ENCODE results near the gene VPS8. TPM values are rescaled to one million over a fixed set of nuclear protein-coding genes. Genes with fewer than 3 reads are reported as not detected.

The VPS8 gene
- total RNA-seq, 1 experiment from 2014 or later = 39.7 TPM

- Histone ChIP-seq H4K20me1 (ENCODE audit: control insufficient read depth, insufficient read depth, insufficient read length) (no peaks in the 10 kb centered on the region), H3K23ac (ENCODE audit: insufficient read length, low read depth, low read length) (no peak overlapping the region), H4K91ac (ENCODE audit: insufficient read length, low read depth, low read length) (no peak overlapping the region), H2BK5ac (ENCODE audit: insufficient read length, low read length) (no peak overlapping the region), H3K18ac (ENCODE audit: insufficient read length, low read depth, low read length) (no peak overlapping the region), H3K4me2 (ENCODE audit: insufficient read depth, insufficient read length, low read length) (no peak overlapping the region), H3K4me1 (ENCODE audit: insufficient read depth, low read length) (no peaks in the 10 kb centered on the region), H3T11ph (ENCODE audit: low read length) (no peak overlapping the region), H3K27ac (ENCODE audit: insufficient read length, low read depth, low read length) (no peak overlapping the region), H2AK5ac (ENCODE audit: insufficient read length, low read length) (no peak overlapping the region), H3K56ac (ENCODE audit: insufficient read length, low read depth, low read length) (no peak overlapping the region), H2BK20ac (ENCODE audit: low read depth, low read length, poor library complexity, severe bottlenecking) (no peak overlapping the region), H3K9ac (ENCODE audit: extremely low read depth, insufficient read length, low read length) (no peak overlapping the region), H2BK120ac (ENCODE audit: low read depth, low read length, poor library complexity, severe bottlenecking) (no peak overlapping the region), H2BK12ac (ENCODE audit: insufficient read length, low read depth, low read length) (no peak overlapping the region), H3K14ac (ENCODE audit: insufficient read depth, low read length) (no peak overlapping the region), H4K8ac (replicated peaks; ENCODE audit: insufficient read length, low read depth, low read length) (no peak overlapping the region), H3K23me2 (ENCODE audit: insufficient read length, low read depth, low read length, poor library complexity, severe bottlenecking) (no peaks in the 10 kb centered on the region), H4K5ac (ENCODE audit: insufficient read length, low read depth, low read length) (no peak overlapping the region), H2BK15ac (ENCODE audit: low read depth, low read length) (no peak overlapping the region), H2AFZ (ENCODE audit: low read length) (no peak overlapping the region), H3K79me1 (ENCODE audit: insufficient read depth, low read depth, low read length, poor library complexity, severe bottlenecking) (no peaks in the 10 kb centered on the region), H3K9me3 (ENCODE audit: control insufficient read depth, low read depth, low read length) (no peaks in the 10 kb centered on the region), H3K4ac (ENCODE audit: low read depth, low read length) (no peak overlapping the region), H3K79me2 (ENCODE audit: insufficient read depth, low read length) (no peaks in the 10 kb centered on the region), H3K27me3 (ENCODE audit: insufficient read depth, low read length) (no peaks in the 10 kb centered on the region)
- H3K9me3 Mint-ChIP-seq = no peaks in the 10 kb centered on the region; a peak in 1 of 5 replicates
- peaks cover 22 to 28% of the 10 kb centered on the region in 2 experiments for H3K4me1 Mint-ChIP-seq
- H3K4me3 Mint-ChIP-seq = no peak overlapping the region
- WGBS (ENCODE audit: extremely low coverage, insufficient read length, low lambda C conversion rate) = no CpG with 5 or more reads among the region's 12 CpGs
- no peak for TF ChIP-seq CTCF (conservative IDR thresholded peaks at IDR 0.05)
- H3K27ac Mint-ChIP-seq = no peak overlapping the region
- no peak for DNase-seq
- no peaks in the 10 kb centered on the region for H3K36me3 Mint-ChIP-seq (ENCODE audit: insufficient read depth in 1 of 3, low read depth in 3 of 3)
- peaks cover 9% of the 10 kb centered on the region for H3K27me3 Mint-ChIP-seq (ENCODE audit: low read depth)
These were observed 41.4 kb upstream of the VPS8 start for GRCh38 chr3:184770541-184770940.
